GM19395 (cell line): ENCODE data around the gene SPAG16.

Source experiments
- ATAC-seq: cut with Tn5 transposase; IDR thresholded peaks from one replicate; pipeline ENCODE4 v1.9.1; 2021; ENCODE audit warnings: mild to moderate bottlenecking, moderate library complexity; ENCODE audit not compliant: unreplicated experiment

SPAG16 gene

DNA sequence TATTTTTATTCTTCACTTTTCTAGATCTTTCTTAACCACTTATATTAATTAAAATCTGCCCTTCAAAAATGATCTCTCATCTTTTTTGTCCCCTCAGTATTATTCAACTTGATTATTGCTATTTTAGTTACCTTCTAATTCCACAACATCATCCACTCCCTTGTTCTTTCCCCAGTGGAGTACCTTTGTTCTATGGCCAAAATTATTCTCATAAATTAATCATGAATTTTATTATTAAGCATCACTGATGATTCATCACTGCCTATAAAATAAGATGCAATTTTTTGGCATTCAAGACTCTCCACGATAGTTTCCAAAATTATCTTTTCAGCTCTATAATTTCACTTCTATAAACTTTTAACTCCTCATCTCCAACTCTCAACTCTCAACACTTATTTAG lies 505.7 kb downstream of the SPAG16 start:
- no peak for ATAC-seq

- no peak for ATAC-seq
Observed at GRCh38 chr2:213792045-213792444, 507.8 kb downstream of the SPAG16 start.

- ATAC-seq = no peak
Observed at GRCh38 chr2:213806125-213806726, 522.0 kb downstream of the SPAG16 start.

- ATAC-seq = no peak
Observed at GRCh38 chr2:213816583-213816982, 532.3 kb downstream of the SPAG16 start.

DNA sequence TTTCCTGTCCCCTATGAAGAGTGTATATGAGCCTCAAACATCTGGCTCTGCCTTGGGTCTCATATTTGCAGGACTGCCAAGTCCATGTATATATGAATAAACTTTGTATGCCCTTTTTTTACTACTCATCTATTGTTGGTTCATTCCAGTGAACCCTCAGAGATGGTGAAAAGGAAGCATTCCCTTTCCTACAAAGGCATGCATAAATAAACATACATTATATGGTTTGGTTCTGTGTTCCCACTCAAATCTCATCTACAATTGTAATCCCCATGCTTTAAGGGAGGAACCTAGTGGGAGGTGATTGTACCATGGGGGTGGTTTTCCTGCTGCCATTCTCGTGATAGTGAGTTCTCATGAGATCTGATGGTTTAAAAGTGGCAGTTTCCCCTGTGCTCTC lies 534.2 kb downstream of the SPAG16 start:
- no peak for ATAC-seq

DNA sequence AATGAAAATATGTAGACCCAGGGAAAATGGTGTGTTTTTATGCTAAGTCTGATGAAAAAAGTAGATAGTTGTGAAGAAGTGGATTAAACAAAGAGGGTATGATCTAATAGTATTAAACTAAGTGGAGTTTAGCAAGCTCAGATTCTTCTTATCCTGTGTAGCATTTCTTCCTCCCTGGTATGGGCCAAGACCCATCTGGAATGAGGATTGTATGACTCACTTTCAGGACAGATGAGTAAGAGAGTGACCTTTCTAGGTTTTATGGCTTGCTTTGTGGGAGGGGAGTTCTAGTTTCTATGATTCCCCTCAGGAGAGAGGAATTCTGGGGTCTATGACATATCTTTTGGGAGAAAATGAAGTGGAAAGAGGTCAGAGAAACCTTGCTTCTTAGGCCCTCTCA lies 550.1 kb downstream of the SPAG16 start:
- no peak for ATAC-seq

DNA sequence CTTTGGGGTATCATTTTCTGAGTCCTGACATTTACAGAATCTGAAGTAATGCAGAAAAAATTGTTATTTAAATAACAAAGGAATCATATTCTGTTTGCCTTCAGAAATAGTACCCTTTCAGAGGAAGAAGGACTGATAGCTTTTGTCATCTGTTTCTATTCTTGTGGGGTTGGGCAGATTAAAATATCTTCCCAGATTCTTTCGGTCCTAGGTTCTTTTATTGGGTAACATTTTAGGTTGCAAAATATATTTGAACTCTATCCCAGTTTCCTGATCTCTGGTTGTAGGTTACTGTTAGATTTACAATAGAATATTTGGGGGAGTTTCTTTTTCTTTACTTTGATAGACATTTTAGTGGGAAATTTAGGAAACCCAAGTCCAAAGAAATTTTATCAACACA lies 550.5 kb downstream of the SPAG16 start:
- no peak for ATAC-seq

DNA sequence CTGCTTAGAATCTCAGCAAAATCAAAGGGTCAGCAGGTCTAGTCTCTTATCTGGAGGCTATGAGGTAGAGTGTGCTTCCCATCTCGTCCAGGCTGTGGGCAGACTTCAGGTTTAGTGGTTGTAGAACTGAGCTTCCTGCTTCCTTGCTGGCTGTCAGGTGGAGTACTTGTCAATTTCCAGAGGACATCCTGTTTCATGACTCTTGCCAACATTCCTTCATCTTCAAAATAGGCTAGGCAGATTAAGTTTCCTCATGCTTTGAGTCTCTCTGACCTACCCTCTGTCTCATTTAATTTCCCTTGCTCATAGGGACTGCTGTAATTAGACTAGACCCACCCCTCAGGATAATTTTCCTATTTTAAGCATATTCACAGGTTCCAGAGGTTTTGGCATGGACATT lies 562.6 kb downstream of the SPAG16 start:
- ATAC-seq = no peak

GRCh38 chr2:213847316-213847715 lies 563.1 kb downstream of the SPAG16 start:
- no peak for ATAC-seq

- no peak for ATAC-seq
Observed at GRCh38 chr2:213848631-213849030, 564.4 kb downstream of the SPAG16 start.

- ATAC-seq = no peak
Observed at GRCh38 chr2:213861638-213862037, 577.4 kb downstream of the SPAG16 start.

- no peak for ATAC-seq
Observed at GRCh38 chr2:213862407-213863076, 578.3 kb downstream of the SPAG16 start.

- no peak for ATAC-seq
Observed at GRCh38 chr2:213863541-213863940, 579.3 kb downstream of the SPAG16 start.

DNA sequence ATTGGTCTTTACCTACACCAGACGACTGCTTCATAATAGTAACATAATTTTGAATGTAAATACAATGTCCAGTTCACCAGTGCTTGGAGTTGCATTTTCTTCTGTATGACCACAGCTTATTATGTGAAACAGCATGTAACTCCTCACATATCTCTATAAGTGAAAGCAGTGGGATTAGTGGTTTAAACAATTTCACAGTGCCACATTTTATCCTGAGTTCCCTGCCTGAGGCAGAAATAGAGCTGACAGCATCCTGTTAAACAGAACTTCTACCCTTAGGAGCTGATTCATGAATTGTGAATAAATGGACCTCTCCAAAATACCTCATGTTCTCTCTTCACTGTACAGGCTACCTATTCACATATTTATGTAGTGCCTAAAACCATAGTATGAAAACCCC lies 584.3 kb downstream of the SPAG16 start:
- no peak for ATAC-seq

- ATAC-seq = no peak
Observed at GRCh38 chr2:213885485-213885884, 601.2 kb downstream of the SPAG16 start.

DNA sequence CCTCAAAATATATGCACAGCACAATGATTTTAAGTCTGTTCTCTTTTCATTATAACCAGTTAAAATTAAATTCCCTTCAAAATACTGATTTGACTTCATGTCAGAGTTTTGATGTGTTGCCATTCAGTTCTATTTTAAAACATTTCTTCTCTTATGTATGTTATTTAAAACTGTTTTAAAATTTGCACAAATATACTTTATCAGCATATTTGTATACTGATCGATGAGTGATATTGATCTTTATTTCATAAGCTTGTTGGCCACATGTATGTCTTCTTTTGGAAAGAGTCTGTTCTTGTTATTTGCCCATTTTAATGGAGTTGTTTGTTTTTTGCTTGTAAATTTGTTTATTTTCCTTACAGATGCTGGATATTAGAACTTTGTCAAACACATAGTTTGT lies 630.2 kb downstream of the SPAG16 start:
- ATAC-seq = no peak

DNA sequence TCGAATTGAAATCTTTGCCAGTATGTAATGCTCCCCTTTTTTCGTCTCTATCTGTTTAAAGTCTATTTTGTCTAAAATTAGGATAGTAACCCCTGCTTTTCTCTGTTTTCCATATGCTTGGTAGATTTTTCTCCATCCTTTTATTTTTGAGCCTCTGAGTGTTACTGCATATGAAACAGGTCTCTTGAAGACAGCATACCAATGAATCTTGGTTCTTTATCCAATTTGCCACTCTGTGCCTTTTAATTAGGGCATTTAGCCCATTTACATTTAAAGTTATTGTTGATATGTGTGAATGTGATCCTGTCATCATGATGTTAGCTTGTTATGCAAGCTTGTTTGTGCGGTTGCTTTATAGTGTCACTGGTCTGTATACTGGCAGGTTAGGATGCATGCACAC lies 635.8 kb downstream of the SPAG16 start:
- ATAC-seq = no peak

- ATAC-seq = no peak
Observed at GRCh38 chr2:213923543-213923942, 639.3 kb downstream of the SPAG16 start.

DNA sequence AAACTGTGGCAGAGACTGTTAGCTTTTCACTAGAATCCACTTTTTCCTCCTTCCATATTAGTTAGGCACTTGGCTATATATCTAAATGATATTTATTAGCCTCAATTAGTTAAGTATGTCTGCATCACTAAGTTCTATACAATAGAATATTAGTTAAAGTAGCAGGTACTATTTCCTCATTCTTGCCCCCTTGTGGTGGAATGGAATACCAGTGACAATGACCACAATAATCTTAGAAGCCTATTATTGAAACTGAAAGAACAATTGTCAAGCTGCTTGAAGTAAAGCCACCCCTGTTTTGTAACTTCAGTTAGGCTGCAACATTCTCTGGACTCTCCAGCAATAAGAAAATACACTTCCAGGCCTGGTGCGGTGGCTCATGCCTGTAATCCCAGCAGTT lies 650.3 kb downstream of the SPAG16 start:
- ATAC-seq = peak; percentile 99

DNA sequence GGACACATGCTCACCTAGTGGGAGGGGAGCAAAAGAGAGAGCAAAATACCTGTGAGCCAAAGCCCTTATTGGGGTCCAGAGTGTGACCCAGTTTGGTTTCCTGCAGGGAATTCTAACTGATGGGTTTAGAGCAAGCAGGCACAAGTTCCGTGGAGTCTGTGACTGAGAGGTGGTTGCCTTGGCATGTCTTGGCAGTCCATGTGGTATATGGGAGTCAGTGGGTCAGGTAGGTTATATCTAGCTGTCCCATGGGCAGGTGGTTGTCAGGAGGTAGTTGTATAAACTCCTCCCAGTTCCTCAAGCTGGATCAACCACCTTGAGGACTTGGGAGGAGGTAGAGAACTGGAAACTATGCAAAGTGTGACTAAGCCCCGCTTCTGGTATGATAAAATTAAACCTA lies 673.8 kb downstream of the SPAG16 start:
- no peak for ATAC-seq

DNA sequence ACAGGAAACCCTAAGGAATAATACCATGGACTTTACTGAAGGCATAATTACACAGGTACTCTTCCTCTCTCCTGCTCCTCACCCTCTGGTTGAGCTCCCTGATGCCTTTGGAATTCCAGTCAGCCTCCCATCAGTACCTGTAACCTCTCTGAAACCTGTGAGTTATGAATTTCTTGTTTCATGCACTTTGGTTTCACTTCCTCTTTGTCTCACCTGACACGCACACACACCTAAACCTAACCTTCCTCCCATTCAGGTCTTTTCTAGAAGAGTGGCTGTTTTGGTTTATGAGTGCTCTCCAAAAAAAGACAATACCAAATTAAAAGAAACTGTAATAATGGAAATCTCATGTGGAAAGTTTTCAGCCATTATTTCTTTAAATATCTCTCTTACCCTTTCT lies 675.3 kb downstream of the SPAG16 start:
- ATAC-seq = no peak

DNA sequence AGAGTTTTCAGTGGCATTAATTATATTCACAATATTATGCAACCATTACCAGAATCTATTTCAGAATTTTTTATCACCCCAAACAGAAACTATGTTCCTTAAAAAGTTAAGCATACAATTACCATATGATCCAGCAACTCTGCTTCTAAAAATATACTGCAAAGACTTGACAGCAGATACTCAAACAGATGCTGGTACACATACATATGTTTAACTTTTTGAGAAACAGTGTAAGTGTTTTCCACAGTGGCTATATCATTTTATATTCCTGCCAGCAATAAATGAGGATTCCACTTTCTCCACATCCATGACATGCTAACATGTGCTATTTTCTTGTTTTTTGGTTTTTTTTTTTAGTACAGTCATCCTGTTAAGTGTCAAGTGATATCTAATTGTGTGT lies 687.3 kb downstream of the SPAG16 start:
- no peak for ATAC-seq

DNA sequence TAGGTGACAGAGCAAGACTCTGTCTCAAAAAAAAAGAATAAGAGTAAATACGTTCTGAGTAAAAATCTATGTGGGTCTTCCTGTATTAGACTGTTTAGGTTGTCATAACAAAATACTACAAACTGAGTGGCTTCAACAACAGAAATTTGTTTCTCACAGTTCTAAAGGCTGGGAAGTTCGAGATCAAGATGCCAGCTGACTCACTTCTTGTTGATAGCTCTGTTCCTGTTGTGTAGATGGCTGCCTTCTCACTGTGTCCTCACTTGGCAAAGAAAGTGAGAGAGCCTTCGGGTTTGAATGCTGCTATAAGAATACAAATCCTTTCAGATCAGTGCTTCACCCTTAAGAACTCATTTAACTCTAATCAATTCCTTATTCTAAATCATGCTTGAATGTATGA lies 696.6 kb downstream of the SPAG16 start:
- ATAC-seq = no peak
